HTR-8/SVneo (cell line): ENCODE data around the gene TCEAL3.
"Not testable (repeated sequence)": the region's sequence is repeated elsewhere in the genome, so short reads cannot be mapped to it uniquely, and the experiment has no call there.

Source experiments
- DNase-seq: peaks from one replicate; pipeline ENCODE4 v3.0.0; 2011; ENCODE audit warnings: low spot score, mixed read lengths; ENCODE audit not compliant: insufficient read length
- FAIRE-seq: peaks from 2 replicates; lab custom pipeline; 2011; peaks lifted over from hg19 to GRCh38; lab: Jason Lieb, UNC

The TCEAL3 gene

GRCh38 chrX:103658681-103659433, 51.1 kb downstream of the TCEAL3 start:
- DNase-seq (no peak), FAIRE-seq (no peak)

- FAIRE-seq, DNase-seq: not testable (repeated sequence)
Observed at GRCh38 chrX:103659460-103659859, 51.7 kb downstream of the TCEAL3 start.
